Mammary epithelial cell (primary cell): ENCODE measurements around the gene IFI16.

Experiments used
- EZH2 ChIP-seq: IDR thresholded peaks from 2 replicates; pipeline ENCODE4 v1.6.1; 2012; ENCODE audit warnings: low read length, inconsistent platforms, borderline replicate concordance
- TF ChIP-seq, protein P1 (sequence below), 2 donors: IDR thresholded peaks in 1 of 2; conservative IDR thresholded peaks in 1 of 2; 2 replicates each; pipeline ENCODE4 v1.5.1; 2011 to 2012; ENCODE audit warnings: inconsistent platforms in 2 of 2, low read length in 2 of 2, mild to moderate bottlenecking in 2 of 2, control low read depth in 1 of 2, low read depth in 1 of 2; ENCODE audit not compliant: insufficient read depth in 1 of 2; ENCODE audit errors: extremely low read depth in 1 of 2

DNA sequence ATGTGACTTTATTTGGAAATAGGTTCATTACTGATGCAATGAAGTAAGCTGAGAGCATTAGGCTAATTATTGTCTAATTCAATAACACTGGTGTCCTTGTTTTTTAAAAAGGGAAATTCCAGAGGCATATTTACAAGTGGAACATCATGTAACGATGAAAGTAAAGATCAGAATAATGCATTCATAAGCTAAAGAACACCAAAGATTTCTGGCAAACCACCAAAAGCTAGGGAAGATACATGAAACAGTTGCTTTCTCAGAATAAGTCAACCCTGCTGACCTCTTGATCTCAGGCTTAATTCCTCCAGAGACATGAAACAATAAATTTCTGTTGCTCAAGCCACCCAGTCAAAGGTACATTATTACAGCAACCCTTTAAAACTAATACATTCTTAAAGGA, 20.3 kb upstream of the IFI16 start:
- TF ChIP-seq, protein P1, sequence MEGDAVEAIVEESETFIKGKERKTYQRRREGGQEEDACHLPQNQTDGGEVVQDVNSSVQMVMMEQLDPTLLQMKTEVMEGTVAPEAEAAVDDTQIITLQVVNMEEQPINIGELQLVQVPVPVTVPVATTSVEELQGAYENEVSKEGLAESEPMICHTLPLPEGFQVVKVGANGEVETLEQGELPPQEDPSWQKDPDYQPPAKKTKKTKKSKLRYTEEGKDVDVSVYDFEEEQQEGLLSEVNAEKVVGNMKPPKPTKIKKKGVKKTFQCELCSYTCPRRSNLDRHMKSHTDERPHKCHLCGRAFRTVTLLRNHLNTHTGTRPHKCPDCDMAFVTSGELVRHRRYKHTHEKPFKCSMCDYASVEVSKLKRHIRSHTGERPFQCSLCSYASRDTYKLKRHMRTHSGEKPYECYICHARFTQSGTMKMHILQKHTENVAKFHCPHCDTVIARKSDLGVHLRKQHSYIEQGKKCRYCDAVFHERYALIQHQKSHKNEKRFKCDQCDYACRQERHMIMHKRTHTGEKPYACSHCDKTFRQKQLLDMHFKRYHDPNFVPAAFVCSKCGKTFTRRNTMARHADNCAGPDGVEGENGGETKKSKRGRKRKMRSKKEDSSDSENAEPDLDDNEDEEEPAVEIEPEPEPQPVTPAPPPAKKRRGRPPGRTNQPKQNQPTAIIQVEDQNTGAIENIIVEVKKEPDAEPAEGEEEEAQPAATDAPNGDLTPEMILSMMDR (conservative IDR thresholded peaks at IDR 0.05 in 1 of 2, IDR thresholded peaks at IDR 0.05 in 1 of 2; ENCODE audit: extremely low read depth in 1 of 2, insufficient read depth in 1 of 2, low read depth in 1 of 2, low read length in 2 of 2): no peak
- no peak for TF ChIP-seq EZH2
